GM13977 (cell line): ENCODE data around the gene RNGTT.
"Not testable (repeated sequence)": the region's sequence is repeated elsewhere in the genome, so short reads cannot be mapped to it uniquely, and the experiment has no call there.

Source experiments
- DNase-seq: peaks from one replicate; pipeline ENCODE4 v3.0.0; 2012; ENCODE audit warnings: low spot score
- in situ Hi-C: fragments of 300-500 bp; cut with MboI; formaldehyde crosslinking; loops from one replicate; pipeline ENCODE4 v1.12.0; 2022; ENCODE audit warnings: low sequenced_read_pairs, low pct_unique_long_range_greater_than_20kb, mixed read lengths, inconsistent platforms; ENCODE audit not compliant: unreplicated experiment
- TF ChIP-seq, protein P1 (sequence below): IDR thresholded peaks from 2 replicates; pipeline ENCODE4 v1.5.1; 2012; ENCODE audit warnings: mild to moderate bottlenecking, control low read depth; ENCODE audit not compliant: insufficient read depth; ENCODE audit errors: extremely low read depth, missing control alignments

Gene RNGTT

DNA sequence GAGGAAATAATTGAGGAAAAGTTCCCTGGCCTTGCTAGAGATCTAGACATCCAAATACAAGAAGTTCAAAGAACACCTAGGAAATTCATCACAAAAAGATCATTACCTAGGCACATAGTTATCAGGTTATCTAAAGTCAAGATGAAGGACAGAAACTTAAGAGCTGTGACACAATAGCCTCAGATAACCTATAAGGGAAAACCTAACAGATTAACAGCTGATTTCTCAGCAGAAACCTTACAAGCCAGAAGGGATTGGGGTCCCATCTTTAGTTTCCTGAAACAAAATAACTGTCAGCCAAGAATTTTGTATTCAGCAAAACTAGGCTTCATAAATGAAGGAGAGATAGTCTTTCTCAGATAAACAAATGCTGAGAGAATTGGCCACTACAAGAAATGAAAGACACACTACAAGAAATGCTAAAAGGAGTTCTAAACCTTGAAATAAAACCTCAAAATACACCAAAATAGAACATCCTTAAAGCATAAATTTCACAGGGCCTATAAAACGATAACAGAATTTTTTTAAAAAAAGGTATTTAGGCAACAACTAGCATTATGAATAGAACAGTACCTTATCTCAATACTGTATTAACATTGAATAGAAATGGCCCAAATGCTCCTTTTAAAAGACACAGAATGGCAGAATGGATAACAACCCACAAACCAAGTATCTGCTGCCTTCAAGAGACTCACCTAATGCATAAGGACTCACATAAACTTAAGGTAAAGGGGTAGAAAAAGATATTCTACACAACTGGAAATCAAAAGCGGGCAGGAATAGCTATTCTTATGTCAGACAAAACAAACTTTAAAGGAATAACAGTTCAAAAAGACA lies 9.7 kb downstream of the RNGTT start:
- in situ Hi-C loops: no loop called here
- no peak for DNase-seq
- TF ChIP-seq, protein P1, sequence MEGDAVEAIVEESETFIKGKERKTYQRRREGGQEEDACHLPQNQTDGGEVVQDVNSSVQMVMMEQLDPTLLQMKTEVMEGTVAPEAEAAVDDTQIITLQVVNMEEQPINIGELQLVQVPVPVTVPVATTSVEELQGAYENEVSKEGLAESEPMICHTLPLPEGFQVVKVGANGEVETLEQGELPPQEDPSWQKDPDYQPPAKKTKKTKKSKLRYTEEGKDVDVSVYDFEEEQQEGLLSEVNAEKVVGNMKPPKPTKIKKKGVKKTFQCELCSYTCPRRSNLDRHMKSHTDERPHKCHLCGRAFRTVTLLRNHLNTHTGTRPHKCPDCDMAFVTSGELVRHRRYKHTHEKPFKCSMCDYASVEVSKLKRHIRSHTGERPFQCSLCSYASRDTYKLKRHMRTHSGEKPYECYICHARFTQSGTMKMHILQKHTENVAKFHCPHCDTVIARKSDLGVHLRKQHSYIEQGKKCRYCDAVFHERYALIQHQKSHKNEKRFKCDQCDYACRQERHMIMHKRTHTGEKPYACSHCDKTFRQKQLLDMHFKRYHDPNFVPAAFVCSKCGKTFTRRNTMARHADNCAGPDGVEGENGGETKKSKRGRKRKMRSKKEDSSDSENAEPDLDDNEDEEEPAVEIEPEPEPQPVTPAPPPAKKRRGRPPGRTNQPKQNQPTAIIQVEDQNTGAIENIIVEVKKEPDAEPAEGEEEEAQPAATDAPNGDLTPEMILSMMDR: no peak

- in situ Hi-C loops: no loop called here
- DNase-seq: no peak
- TF ChIP-seq, protein P1: no peak
These were observed 11.2 kb downstream of the RNGTT start for GRCh38 chr6:88952065-88952704.

DNA sequence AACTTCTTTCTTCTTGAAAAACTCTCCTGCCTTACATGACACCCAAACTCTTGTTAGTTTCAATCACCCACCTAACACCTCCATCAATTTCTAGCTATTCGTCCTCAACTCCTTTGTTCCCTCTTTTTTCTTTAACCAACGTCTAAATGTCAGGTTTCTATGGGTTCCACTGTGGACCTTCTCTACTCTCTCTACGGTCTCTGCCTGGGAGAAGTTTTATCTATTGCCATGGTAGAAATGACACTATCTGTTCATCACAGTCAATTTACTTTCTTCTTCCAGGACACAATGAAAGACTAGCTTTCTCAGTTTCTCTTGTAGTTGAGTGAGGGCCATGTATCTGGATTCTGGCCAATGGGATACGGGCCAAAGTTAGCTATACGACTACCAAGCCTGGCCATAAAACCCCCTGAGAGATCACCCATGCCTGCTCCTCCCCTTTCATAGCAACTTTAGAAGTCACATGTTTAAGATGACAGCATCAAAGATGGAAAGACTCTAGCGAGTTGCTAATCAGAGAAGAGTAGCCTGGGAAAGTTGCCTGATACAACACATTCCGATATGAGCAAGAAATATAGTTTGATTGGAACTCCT lies 17.9 kb downstream of the RNGTT start:
- in situ Hi-C loops: no loop called here
- no peak for DNase-seq
- TF ChIP-seq, protein P1: no peak

DNA sequence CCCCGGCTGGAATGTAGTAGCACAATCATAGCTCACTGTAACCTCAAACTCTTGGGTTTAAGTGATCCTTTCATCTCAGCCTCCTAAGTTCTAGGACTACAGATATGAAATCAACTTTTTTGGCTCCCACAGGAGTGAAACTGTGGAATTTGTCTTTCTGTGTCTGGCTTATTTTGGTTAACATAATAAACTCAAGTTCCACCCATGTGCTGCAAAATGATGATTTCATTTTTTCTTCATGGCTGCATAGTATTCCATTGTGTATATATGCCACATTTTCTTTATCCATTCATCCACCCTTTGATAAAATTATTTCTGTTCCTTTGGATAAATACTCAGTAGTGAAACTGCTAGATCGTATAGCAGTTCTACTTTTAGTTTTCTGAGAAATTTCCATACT lies 29.9 kb downstream of the RNGTT start:
- no peak for DNase-seq
- TF ChIP-seq, protein P1: no peak
- in situ Hi-C loops: no loop called here

DNA sequence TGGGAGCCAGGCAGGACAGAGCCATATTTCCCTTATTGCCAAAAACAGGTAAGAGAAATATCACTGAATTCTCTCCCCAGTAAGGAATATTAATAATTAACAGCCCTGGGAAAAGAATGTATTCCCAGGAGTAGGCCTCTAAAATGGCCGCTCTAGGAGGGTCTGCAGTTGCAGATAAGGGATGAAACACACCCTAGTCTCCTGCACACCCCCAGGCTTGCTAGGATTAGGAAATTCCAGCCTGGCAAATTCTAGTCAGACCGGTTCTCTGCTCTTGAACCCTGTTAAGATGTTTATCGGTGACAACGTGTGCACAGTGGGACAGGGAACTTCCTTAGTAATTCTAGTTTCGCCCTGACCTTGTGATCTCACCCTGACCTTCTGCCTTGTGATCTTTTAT lies 31.4 kb downstream of the RNGTT start:
- DNase-seq, in situ Hi-C loops: not testable (repeated sequence)

DNA sequence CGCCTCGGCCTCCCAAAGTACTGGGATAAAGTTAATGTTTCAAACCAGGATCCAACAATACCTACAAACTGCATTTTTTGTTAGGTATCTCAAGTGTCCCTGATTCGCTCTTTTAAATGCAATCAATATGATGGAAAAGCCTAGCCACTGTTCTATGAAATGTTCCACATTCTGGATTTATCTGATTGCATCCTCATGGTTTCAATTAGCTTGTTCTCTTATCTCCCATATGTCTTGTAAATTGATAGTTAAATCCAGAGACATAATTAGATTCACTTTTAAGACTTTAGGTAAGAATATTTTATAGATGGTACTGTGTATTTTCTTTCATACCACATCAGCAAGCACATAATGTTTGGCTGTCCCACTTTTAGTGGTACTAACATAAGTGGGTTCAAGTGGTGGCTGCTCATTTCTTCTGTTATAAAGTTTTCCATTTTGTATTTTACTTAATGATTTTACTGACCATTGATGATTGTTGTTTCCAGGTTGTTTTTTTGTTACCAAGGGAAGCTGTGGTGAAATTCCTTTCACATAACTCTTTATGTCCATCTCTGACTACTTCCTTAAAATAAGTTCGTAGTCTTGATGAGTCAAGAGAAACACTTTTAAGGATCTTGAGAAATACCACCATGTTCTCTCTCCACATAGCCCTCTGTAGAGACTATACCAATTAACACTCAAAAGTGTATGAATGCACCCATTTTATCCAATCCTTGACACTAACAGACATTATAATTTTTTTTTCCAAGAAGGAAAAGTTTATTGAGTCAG lies 40.5 kb downstream of the RNGTT start:
- DNase-seq: no peak
- TF ChIP-seq, protein P1: no peak
- in situ Hi-C loops: no loop called here
